ENCODE data around the gene DLG5.

DNA sequence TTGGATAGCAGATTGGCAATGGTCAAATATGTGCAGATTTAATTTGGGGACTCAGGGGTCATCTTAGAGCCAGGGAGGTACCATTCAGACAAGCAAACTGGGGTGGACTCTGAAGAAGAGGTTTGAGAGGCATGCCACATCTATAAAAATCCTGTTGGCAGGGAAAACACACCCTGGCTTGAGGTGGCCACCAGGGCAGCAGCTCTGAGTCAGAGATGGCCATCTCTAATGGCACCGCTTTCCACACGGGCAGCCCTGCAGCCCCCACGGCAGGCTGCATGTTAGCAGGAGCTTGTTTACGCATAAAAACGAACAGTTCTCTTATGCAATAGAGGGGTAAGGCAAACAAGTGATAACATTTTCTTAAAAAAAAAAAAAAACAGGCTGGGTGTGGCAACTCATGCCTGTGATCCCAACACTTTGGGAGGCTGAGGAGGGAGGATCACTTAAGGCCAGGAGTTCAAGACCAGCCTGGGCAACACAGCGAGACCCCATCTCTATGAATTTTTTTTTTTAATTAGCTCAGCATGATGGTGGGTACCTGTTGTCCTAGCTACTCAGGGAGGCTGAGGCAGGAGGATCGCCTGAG is 14.9 kb downstream of the DLG5 start:
- TF ChIP-seq, protein P1, sequence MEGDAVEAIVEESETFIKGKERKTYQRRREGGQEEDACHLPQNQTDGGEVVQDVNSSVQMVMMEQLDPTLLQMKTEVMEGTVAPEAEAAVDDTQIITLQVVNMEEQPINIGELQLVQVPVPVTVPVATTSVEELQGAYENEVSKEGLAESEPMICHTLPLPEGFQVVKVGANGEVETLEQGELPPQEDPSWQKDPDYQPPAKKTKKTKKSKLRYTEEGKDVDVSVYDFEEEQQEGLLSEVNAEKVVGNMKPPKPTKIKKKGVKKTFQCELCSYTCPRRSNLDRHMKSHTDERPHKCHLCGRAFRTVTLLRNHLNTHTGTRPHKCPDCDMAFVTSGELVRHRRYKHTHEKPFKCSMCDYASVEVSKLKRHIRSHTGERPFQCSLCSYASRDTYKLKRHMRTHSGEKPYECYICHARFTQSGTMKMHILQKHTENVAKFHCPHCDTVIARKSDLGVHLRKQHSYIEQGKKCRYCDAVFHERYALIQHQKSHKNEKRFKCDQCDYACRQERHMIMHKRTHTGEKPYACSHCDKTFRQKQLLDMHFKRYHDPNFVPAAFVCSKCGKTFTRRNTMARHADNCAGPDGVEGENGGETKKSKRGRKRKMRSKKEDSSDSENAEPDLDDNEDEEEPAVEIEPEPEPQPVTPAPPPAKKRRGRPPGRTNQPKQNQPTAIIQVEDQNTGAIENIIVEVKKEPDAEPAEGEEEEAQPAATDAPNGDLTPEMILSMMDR (IDR thresholded peaks at IDR 0.05 in 2 of 3, conservative IDR thresholded peaks at IDR 0.05 in 1 of 3; ENCODE audit: control insufficient read depth in 2 of 3, extremely low read depth in 1 of 3, insufficient read depth in 1 of 3, low read depth in 3 of 3, low read length in 3 of 3), result no peak
- TF ChIP-seq POLR2A (IDR thresholded peaks at IDR 0.05; ENCODE audit: low read depth, low read length) (no peak), RELB (IDR thresholded peaks at IDR 0.05; ENCODE audit: low read depth) (no peak), EGR1 (IDR thresholded peaks at IDR 0.05; ENCODE audit: borderline replicate concordance in 1 of 2, low read depth in 2 of 2, low read length in 2 of 2) (no peak), ATF3 (IDR thresholded peaks at IDR 0.05; ENCODE audit: borderline replicate concordance, extremely low read depth, low read depth, low read length) (no peak), TCF7 (IDR thresholded peaks at IDR 0.05; ENCODE audit: borderline replicate concordance) (no peak), ASH2L (IDR thresholded peaks at IDR 0.05; ENCODE audit: borderline replicate concordance, low read depth) (no peak)
